Hepatocyte (in vitro differentiated cells): ENCODE results near the gene KIFC3. TPM values are rescaled to one million over a fixed set of nuclear protein-coding genes. Genes with fewer than 3 reads are reported as not detected.

Source experiments
- DNase-seq: peaks from one replicate; pipeline ENCODE4 v3.0.0-alpha.2; 2016; ENCODE audit warnings: low spot score
- H2AFZ ChIP-seq: fragments of 200-600 bp; sonication (generic); 2 replicates; pipeline ENCODE4 v1.6.0; 2016; ENCODE audit warnings: antibody characterized with exemption, mild to moderate bottlenecking
- H3K27ac ChIP-seq: fragments of 200-600 bp; sonication (generic); 2 replicates; pipeline ENCODE4 v1.5.1; 2016; ENCODE audit warnings: mild to moderate bottlenecking
- H3K27me3 ChIP-seq: fragments of 200-600 bp; sonication (generic); 2 replicates; pipeline ENCODE4 v1.6.1; 2016
- H3K36me3 ChIP-seq: fragments of 200-600 bp; sonication (generic); replicated peaks from 2 replicates; pipeline ENCODE4 v1.5.1; 2016; ENCODE audit warnings: low read depth; ENCODE audit not compliant: insufficient read depth
- H3K4me1 ChIP-seq: fragments of 200-600 bp; sonication (generic); 2 replicates; pipeline ENCODE4 v1.5.1; 2016; ENCODE audit warnings: mild to moderate bottlenecking, moderate library complexity; ENCODE audit not compliant: insufficient read depth
- H3K4me2 ChIP-seq: fragments of 200-600 bp; sonication (generic); 2 replicates; pipeline ENCODE4 v1.6.0; 2016
- H3K4me3 ChIP-seq: fragments of 200-600 bp; sonication (generic); 2 replicates; pipeline ENCODE4 v1.5.1; 2016; ENCODE audit warnings: mild to moderate bottlenecking
- H3K79me2 ChIP-seq: fragments of 200-600 bp; sonication (generic); 2 replicates; pipeline ENCODE4 v1.6.0; 2017; ENCODE audit warnings: mild to moderate bottlenecking
- H3K9me2 ChIP-seq: fragments of 200-600 bp; sonication (generic); replicated peaks from 2 replicates; pipeline ENCODE4 v1.6.0; 2017; ENCODE audit warnings: mild to moderate bottlenecking; ENCODE audit not compliant: insufficient read depth
- H3K9me3 ChIP-seq: fragments of 200-600 bp; sonication (generic); 2 replicates; pipeline ENCODE4 v1.5.1; 2016; ENCODE audit warnings: low read depth, mild to moderate bottlenecking
- H4K20me1 ChIP-seq: fragments of 200-600 bp; sonication (generic); 2 replicates; pipeline ENCODE4 v1.6.0; 2016; ENCODE audit warnings: mild to moderate bottlenecking; ENCODE audit not compliant: insufficient read depth, poor library complexity, severe bottlenecking
- CTCF ChIP-seq: fragments of 200-600 bp; sonication (generic); IDR thresholded peaks from 2 replicates; pipeline ENCODE4 v1.5.1; 2016; ENCODE audit warnings: antibody characterized with exemption, mild to moderate bottlenecking; ENCODE audit not compliant: poor library complexity
- EZH2 ChIP-seq: fragments of 200-600 bp; sonication (generic); IDR thresholded peaks from 2 replicates; pipeline ENCODE4 v1.6.1; 2016; ENCODE audit warnings: antibody characterized with exemption, mild to moderate bottlenecking, borderline replicate concordance
- EZH2phosphoT487 ChIP-seq: fragments of 200-600 bp; sonication (generic); IDR thresholded peaks from one replicate; pipeline ENCODE4 v1.6.1; 2018; ENCODE audit warnings: antibody characterized with exemption, mild to moderate bottlenecking, low read depth, moderate library complexity; ENCODE audit not compliant: unreplicated experiment, severe bottlenecking
- WGBS: methylation state at CpG from one replicate; pipeline ENCODE4 v1.1.6; 2016; ENCODE audit warnings: low lambda C conversion rate; ENCODE audit errors: missing lambda C conversion rate; 5-methylcytosine and 5-hydroxymethylcytosine counted together
- polyA plus RNA-seq: library from polyadenylated mRNA; unstranded; fragments of >200 nt; fragmentation: Nextera tagmentation; extraction: Ambion mirVana; gene quantifications from 2 replicates; pipeline ENCODE4 v1.2.1, GENCODE V29; 2016
- total RNA-seq: library from RNA; depleted of rRNA; stranded (reverse); fragments of >200 nt; gene quantifications from 2 replicates; pipeline ENCODE4 v1.2.3, GENCODE V29; 2014

The KIFC3 gene
- total and polyA plus RNA-seq, 2 experiments from 2014 or later: 49.7 to 55.3 TPM

DNA sequence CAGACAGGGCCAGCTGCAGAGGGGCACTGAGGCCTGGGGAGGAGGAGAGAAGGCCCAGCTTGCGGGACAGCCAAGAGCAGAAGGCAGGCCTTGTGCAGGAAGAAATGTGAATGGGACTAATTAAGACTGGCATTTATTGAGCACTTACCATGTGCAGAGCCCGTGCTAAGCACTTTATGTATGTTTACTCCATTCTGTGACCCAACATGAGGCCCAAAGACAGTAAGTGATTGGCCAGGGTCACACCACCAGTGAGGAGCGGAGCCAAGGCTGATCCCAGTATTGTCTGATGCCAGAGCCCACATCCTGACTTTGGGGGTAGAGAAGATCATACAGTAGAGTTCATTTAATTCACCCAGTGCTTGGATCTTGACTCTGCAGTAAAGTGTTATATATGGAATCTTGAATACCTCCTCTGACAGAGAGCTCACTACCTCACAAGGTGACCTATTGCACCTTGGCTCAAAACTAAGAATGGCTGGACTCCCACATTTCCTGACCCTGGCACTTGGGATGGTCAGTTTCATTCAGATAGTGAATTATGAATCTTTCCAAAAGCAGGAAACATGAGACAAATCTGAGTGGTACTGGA is 53.1 kb downstream of the KIFC3 start:
- Histone ChIP-seq H4K20me1 (no peaks in the 10 kb centered on the region), H3K79me2 (no peaks in the 10 kb centered on the region), H3K27ac (no peak overlapping the region), H3K36me3 (no peaks in the 10 kb centered on the region), H3K9me2 (no peaks in the 10 kb centered on the region), H3K4me3 (no peak overlapping the region), H2AFZ (no peak overlapping the region), H3K4me2 (no peak overlapping the region), H3K27me3 (no peaks in the 10 kb centered on the region), H3K4me1 (no peaks in the 10 kb centered on the region), H3K9me3 (no peaks in the 10 kb centered on the region)
- WGBS: 77% methylated on average over 3 of the region's 3 CpGs
- TF ChIP-seq EZH2phosphoT487 (no peak), CTCF (no peak), EZH2 (no peak)
- no peak for DNase-seq

DNA sequence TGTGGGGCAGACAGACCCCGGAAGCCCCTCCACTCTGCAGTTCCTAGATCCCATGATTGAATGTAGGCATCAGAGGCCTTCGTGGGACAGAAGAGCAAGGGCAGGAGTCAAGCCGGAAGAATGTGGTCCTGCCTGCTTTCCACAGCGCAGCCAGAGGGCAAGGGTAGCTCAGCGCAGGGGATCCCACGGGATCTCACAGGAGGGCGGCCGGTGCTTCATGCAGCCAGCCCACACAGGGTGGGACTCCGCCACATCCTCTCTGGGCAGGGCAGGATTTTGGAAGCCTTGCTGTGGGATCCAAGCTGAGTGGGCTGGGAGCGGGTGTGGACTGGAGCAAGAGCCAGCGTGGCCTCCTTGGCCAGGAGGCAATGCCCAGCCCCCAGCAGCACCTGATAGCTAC is 53.7 kb downstream of the KIFC3 start:
- Histone ChIP-seq H3K9me2 (no peaks in the 10 kb centered on the region), H3K79me2 (no peaks in the 10 kb centered on the region), H3K4me2 (no peak overlapping the region), H3K27me3 (no peaks in the 10 kb centered on the region), H3K4me1 (no peaks in the 10 kb centered on the region), H3K9me3 (no peaks in the 10 kb centered on the region), H3K4me3 (no peak overlapping the region), H3K27ac (no peak overlapping the region), H4K20me1 (no peaks in the 10 kb centered on the region), H2AFZ (no peak overlapping the region), H3K36me3 (no peaks in the 10 kb centered on the region)
- 78% methylated on average over 11 of the region's 11 CpGs for WGBS
- DNase-seq: no peak
- TF ChIP-seq CTCF (no peak), EZH2phosphoT487 (no peak), EZH2 (no peak)

DNA sequence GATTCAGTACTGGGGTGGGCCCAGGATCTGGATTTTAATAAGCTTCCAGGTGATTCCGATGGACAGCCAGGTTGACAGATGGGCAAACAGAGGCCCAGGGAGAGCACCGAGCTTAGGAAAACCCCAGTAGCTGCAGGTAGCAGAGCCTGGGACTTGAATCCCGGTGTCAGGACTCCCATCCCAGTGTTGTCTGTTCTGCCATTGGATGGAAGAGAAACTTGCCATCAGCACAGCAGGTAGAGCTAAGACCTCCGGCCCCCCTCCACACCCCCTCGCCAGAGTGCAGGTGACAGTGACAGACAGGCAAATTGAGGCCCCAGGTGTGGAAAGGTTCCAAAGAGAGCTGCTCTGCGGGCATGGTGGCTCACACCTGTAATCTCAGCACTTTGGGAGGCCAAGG is 54.3 kb downstream of the KIFC3 start:
- 87% methylated on average over 6 of the region's 6 CpGs for WGBS
- H3K4me2 ChIP-seq: no peak overlapping the region
- H3K4me3 ChIP-seq: no peak overlapping the region
- no peak for DNase-seq
- no peaks in the 10 kb centered on the region for H3K27me3 ChIP-seq
- H3K9me3 ChIP-seq: no peaks in the 10 kb centered on the region
- H3K9me2 ChIP-seq: no peaks in the 10 kb centered on the region
- H3K27ac ChIP-seq: no peak overlapping the region
- no peaks in the 10 kb centered on the region for H3K4me1 ChIP-seq
- H3K79me2 ChIP-seq: no peaks in the 10 kb centered on the region
- no peaks in the 10 kb centered on the region for H3K36me3 ChIP-seq
- no peaks in the 10 kb centered on the region for H4K20me1 ChIP-seq
- TF ChIP-seq EZH2phosphoT487 (no peak), CTCF (no peak), EZH2 (no peak)
- H2AFZ ChIP-seq: no peak overlapping the region

- H3K9me2 ChIP-seq: no peaks in the 10 kb centered on the region
- no peaks in the 10 kb centered on the region for H3K4me1 ChIP-seq
- TF ChIP-seq CTCF (no peak), EZH2 (no peak), EZH2phosphoT487 (no peak)
- H3K4me2 ChIP-seq: no peak overlapping the region
- no peak for DNase-seq
- H4K20me1 ChIP-seq: no peaks in the 10 kb centered on the region
- 94% methylated on average over 12 of the region's 12 CpGs for WGBS
- no peak overlapping the region for H2AFZ ChIP-seq
- no peaks in the 10 kb centered on the region for H3K9me3 ChIP-seq
- no peaks in the 10 kb centered on the region for H3K36me3 ChIP-seq
- no peak overlapping the region for H3K27ac ChIP-seq
- no peaks in the 10 kb centered on the region for H3K79me2 ChIP-seq
- no peak overlapping the region for H3K4me3 ChIP-seq
- no peaks in the 10 kb centered on the region for H3K27me3 ChIP-seq
Measured at GRCh38 chr16:57747496-57747895, 54.8 kb downstream of the KIFC3 start.
